PC-9 (cell line): ENCODE measurements around the gene STX8. TPM values are rescaled to one million over a fixed set of nuclear protein-coding genes. Genes with fewer than 3 reads are reported as not detected.

Experiments
- BruUV-seq: library from RNA; stranded (reverse); fragments of 400-500 nt; replicated peaks from 2 replicates; lab custom pipeline; 2021; lab: Mats Ljungman, UMichigan
- CTCF ChIA-PET: fragments of 300-600 bp; sonication (Branson Sonifier 250); formaldehyde crosslinking; loops from one replicate; lab custom pipeline; 2022; ENCODE audit warnings: antibody characterized with exemption; lab: Charles Lee
- POLR2A ChIA-PET: fragments of 300-600 bp; sonication (Branson Sonifier 250); formaldehyde crosslinking; loops from one replicate; lab custom pipeline; 2022; ENCODE audit warnings: antibody characterized with exemption; ENCODE audit not compliant: unreplicated experiment; lab: Charles Lee
- DNase-seq, 2 experiments: peaks; one replicate each; pipeline versions ENCODE4 v3.0.0 to v3.0.0-alpha.2; 2015 to 2022; ENCODE audit warnings: mixed read lengths in 1 of 2
- H2AFZ ChIP-seq: fragments of 200-600 bp; sonication (generic); 2 replicates; pipeline ENCODE4 v1.8.1; 2017; ENCODE audit warnings: antibody characterized with exemption
- H3F3A ChIP-seq: fragments of 200-600 bp; sonication (generic); 2 replicates; pipeline ENCODE4 v1.8.1; 2017; ENCODE audit warnings: antibody characterized with exemption, mild to moderate bottlenecking, low read depth; ENCODE audit not compliant: insufficient read depth
- H3K27ac ChIP-seq: fragments of 200-600 bp; sonication (generic); 2 replicates; pipeline ENCODE4 v1.6.1; 2016; ENCODE audit warnings: mixed run types
- H3K27me3 ChIP-seq: fragments of 200-600 bp; sonication (generic); 2 replicates; pipeline ENCODE4 v1.6.1; 2016; ENCODE audit warnings: low read depth, mixed run types; ENCODE audit not compliant: insufficient read depth
- H3K36me3 ChIP-seq: fragments of 200-600 bp; sonication (generic); 2 replicates; pipeline ENCODE4 v1.6.1; 2016; ENCODE audit warnings: low read depth, mixed run types
- H3K4me1 ChIP-seq: fragments of 200-600 bp; sonication (generic); replicated peaks from 2 replicates; pipeline ENCODE4 v1.6.1; 2016; ENCODE audit warnings: mixed run types; ENCODE audit not compliant: insufficient read depth
- H3K4me2 ChIP-seq: fragments of 200-600 bp; sonication (generic); 2 replicates; pipeline ENCODE4 v1.6.1; 2017; ENCODE audit warnings: mixed run types
- H3K4me3 ChIP-seq: fragments of 200-600 bp; sonication (generic); 2 replicates; pipeline ENCODE4 v1.6.1; 2016; ENCODE audit warnings: mixed run types
- H3K79me2 ChIP-seq: fragments of 200-600 bp; sonication (generic); 2 replicates; pipeline ENCODE4 v1.6.1; 2017; ENCODE audit warnings: low read depth, mixed run types
- H3K9me2 ChIP-seq: fragments of 200-600 bp; sonication (generic); 2 replicates; pipeline ENCODE4 v1.8.1; 2017; ENCODE audit warnings: mild to moderate bottlenecking; ENCODE audit not compliant: insufficient read depth
- H3K9me3 ChIP-seq: fragments of 200-600 bp; sonication (generic); 2 replicates; pipeline ENCODE4 v1.8.1; 2016; ENCODE audit warnings: low read depth; ENCODE audit not compliant: insufficient read depth
- H4K20me1 ChIP-seq: fragments of 200-600 bp; sonication (generic); 2 replicates; pipeline ENCODE4 v1.8.1; 2017; ENCODE audit not compliant: insufficient read depth
- CTCF ChIP-seq: fragments of 200-600 bp; sonication (generic); conservative IDR thresholded peaks from 2 replicates; pipeline ENCODE4 v1.6.1; 2017; ENCODE audit warnings: mixed run types, antibody characterized with exemption, mild to moderate bottlenecking, moderate library complexity
- EZH2 ChIP-seq: fragments of 200-600 bp; sonication (generic); IDR thresholded peaks from 2 replicates; pipeline ENCODE4 v1.8.0; 2017; ENCODE audit warnings: antibody characterized with exemption, low read depth
- intact Hi-C: fragments of 100-400 bp; cut with micrococcal nuclease; formaldehyde crosslinking; loops from one replicate; pipeline ENCODE4 v1.10.0; 2022; ENCODE audit not compliant: unreplicated experiment
- total RNA-seq: library from RNA; stranded (reverse); gene quantifications from 2 replicates; pipeline ENCODE4 v1.2.3, GENCODE V29; 2021

Gene STX8
- total RNA-seq, 1 experiment from 2014 or later = 60.6 TPM

GRCh38 chr17:9228408-9229159, 347.0 kb downstream of the STX8 start:
- no peak for DNase-seq
- no TSS peak for BruUV-seq
- Histone ChIP-seq H3K4me3 (no peak overlapping the region), H3K9me2 (no peaks in the 10 kb centered on the region), H3F3A (no peaks in the 10 kb centered on the region), H3K27me3 (no peaks in the 10 kb centered on the region), H3K27ac (no peak overlapping the region), H3K4me2 (no peak overlapping the region), H2AFZ (no peak overlapping the region), H3K9me3 (no peaks in the 10 kb centered on the region), H3K4me1 (no peaks in the 10 kb centered on the region), H4K20me1 (no peaks in the 10 kb centered on the region), H3K79me2 (no peaks in the 10 kb centered on the region), H3K36me3 (no peaks in the 10 kb centered on the region)
- intact Hi-C loops = no loop called here
- ChIA-PET CTCF (no interaction called here), POLR2A (no interaction called here)
- no peak for TF ChIP-seq EZH2
- no peak for TF ChIP-seq CTCF

DNA sequence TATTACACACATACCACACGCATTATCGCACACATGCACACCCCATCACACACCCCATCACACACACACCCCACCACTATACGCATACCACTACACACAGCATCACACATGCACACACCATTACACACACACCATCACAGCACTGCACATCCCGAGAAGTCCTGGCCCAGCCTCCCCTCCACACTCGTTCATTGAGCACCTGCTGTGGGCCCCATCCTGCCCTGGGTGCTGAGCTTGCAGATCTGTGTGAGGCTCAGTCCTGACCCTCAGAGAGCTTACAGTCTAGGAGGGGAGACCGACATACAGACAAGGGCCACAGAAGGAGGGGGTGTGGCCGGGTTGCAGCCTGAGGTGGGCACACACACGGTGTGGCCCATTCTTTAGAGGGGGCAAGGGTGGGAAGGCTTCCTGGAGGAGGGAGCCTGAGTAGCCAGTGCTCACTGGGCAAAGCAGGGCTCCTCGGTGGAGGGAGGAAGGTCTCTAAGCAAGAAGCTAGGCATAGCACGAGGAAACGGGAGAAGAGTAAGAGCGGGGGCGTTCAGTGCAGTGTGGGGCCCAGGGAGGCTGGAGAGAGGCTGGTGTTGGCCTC, 347.7 kb downstream of the STX8 start:
- DNase-seq = no peak
- CTCF ChIA-PET = no interaction called here

DNA sequence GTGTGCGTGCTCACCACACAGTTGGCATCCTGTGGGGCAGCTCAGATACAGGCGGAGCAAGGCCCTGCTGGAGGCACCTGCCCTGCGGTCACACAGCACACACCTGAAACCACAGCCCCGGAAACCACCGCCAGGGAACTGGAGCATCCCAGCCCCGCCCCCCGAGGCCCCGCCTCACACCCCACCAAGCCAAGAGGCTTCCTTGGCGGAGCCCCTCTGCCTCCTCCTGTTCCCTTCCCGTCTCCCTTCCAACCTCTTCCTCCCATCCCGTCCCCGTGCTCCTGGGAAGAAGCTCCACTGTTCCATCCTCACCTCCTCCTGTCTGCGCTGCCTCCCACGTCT, 348.9 kb downstream of the STX8 start:
- Histone ChIP-seq H4K20me1 (no peaks in the 10 kb centered on the region), H3K4me1 (no peaks in the 10 kb centered on the region), H3K4me2 (no peak overlapping the region), H2AFZ (no peak overlapping the region), H3K9me3 (no peaks in the 10 kb centered on the region), H3K4me3 (no peak overlapping the region), H3K27me3 (no peaks in the 10 kb centered on the region), H3K27ac (no peak overlapping the region), H3K79me2 (no peaks in the 10 kb centered on the region), H3K9me2 (no peaks in the 10 kb centered on the region), H3K36me3 (no peaks in the 10 kb centered on the region), H3F3A (no peaks in the 10 kb centered on the region)
- no TSS peak for BruUV-seq
- intact Hi-C loops = no loop called here
- ChIA-PET POLR2A (no interaction called here), CTCF (no interaction called here)
- TF ChIP-seq CTCF (no peak), EZH2 (no peak)
- no peak for DNase-seq

More for the DNA sequence above, 347.7 kb downstream of the STX8 start:
- POLR2A ChIA-PET = no interaction called here
- no peaks in the 10 kb centered on the region for H3K36me3 ChIP-seq
- no peak overlapping the region for H3K4me3 ChIP-seq
- TF ChIP-seq CTCF = no peak
- TF ChIP-seq EZH2 = no peak
- no peak overlapping the region for H3K27ac ChIP-seq
- no peaks in the 10 kb centered on the region for H3K9me3 ChIP-seq
- no peaks in the 10 kb centered on the region for H3K4me1 ChIP-seq
- no peak overlapping the region for H3K4me2 ChIP-seq
- no peaks in the 10 kb centered on the region for H4K20me1 ChIP-seq
- no peaks in the 10 kb centered on the region for H3K79me2 ChIP-seq
- no peaks in the 10 kb centered on the region for H3K27me3 ChIP-seq
- no peaks in the 10 kb centered on the region for H3F3A ChIP-seq
- no peaks in the 10 kb centered on the region for H3K9me2 ChIP-seq
- intact Hi-C loops = no loop called here
- H2AFZ ChIP-seq = no peak overlapping the region
- no TSS peak for BruUV-seq
